GM15510 (cell line): ENCODE results near the gene SLC12A4.
"Not testable (repeated sequence)": the region's sequence is repeated elsewhere in the genome, so short reads cannot be mapped to it uniquely, and the experiment has no call there.

Source experiments
- POLR2A ChIP-seq: IDR thresholded peaks from 3 replicates; pipeline ENCODE4 v1.6.1; 2011; ENCODE audit warnings: borderline replicate concordance; ENCODE audit not compliant: insufficient read length; ENCODE audit errors: extremely low read depth

The SLC12A4 gene

GRCh38 chr16:67968400-67969253 is at the start of gene SLC12A4:
Gene SLC12A4 (minus strand): TSS chr16:67968637. CDS start chr16:67968553, 84 bp downstream.
- peak; percentile 72 for TF ChIP-seq POLR2A

DNA sequence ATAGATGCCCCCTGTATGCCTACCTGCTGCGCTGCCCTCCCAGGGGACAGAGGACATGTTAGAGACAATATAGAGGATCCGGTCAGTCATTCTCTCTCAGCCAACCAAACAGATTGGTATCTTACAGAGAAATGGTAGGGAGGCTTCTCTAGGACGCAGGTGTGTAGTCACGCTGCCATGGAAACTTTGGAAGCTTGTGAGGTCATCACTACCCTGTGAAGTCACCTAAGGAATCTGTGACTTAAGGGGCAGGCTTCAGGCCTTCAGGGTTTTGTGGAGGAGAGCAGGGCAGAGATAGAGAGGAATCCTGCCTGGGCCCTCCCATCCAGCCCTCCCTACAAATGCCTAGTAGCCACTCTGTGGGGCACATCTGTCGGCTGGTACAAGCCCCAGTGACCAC is 47.2 kb upstream of the SLC12A4 start, which contains the start of gene DPEP2NB:
DPEP2NB (minus strand) TSS at position 231 of the 400 bp plus-strand sequence; CDS start at position 90, 141 bp downstream.
- no peak for TF ChIP-seq POLR2A

GRCh38 chr16:68013440-68013839 is 45.0 kb upstream of the SLC12A4 start:
- no peak for TF ChIP-seq POLR2A

GRCh38 chr16:68009157-68009735 is 40.8 kb upstream of the SLC12A4 start:
- no peak for TF ChIP-seq POLR2A

GRCh38 chr16:68005786-68006286 is 37.4 kb upstream of the SLC12A4 start:
- no peak for TF ChIP-seq POLR2A

GRCh38 chr16:68005211-68005610 is 36.8 kb upstream of the SLC12A4 start:
- no peak for TF ChIP-seq POLR2A

DNA sequence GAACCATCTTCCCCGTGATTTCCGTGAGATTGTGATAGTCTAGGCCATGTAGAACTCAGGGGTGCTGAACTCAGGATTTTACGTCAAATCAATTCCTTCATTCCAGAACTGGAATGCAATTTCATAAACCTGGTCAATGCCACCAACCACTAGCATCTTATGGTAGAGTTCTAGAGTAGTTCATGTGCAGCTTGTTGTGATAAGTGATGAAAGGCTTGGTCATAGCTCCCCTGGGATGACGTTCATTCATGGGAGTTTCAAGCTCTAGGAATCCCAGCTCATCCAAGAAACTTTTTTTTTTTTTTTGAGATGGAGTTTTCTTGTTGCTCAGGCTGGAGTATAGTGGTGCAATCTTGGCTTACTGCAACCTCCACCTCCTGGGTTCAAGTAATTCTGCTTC is 34.6 kb upstream of the SLC12A4 start:
- TF ChIP-seq POLR2A: no peak

DNA sequence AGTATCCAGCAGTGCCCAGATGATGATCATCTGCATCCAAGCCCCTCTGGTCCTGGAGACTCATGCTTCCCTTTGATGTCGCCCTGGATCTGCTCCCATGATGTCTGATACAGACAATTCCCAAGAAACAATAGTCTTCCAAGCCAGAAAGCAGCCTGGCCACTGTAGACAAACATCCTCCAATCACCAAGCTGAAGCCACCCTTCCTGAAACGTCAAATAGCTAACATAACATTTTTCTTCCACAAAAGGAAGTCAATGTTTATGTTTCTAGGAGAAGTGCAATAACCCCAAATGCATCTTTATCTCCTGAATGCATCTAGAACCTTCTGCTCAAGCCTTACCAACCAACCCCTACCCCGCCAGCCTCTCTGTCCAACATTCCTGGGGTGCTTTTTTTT is 32.0 kb upstream of the SLC12A4 start:
- TF ChIP-seq POLR2A: no peak

- no peak for TF ChIP-seq POLR2A
Measured at GRCh38 chr16:67999985-68000384, 31.5 kb upstream of the SLC12A4 start.

- TF ChIP-seq POLR2A: not testable (repeated sequence)
Measured at GRCh38 chr16:67998779-67999688, 30.6 kb upstream of the SLC12A4 start, which contains the start of gene DPEP2. Gene DPEP2 (minus strand): TSS chr16:67999484. CDS start chr16:67993212, 6,272 bp downstream.

GRCh38 chr16:67996666-67997065 is 28.2 kb upstream of the SLC12A4 start:
- TF ChIP-seq POLR2A: no peak

DNA sequence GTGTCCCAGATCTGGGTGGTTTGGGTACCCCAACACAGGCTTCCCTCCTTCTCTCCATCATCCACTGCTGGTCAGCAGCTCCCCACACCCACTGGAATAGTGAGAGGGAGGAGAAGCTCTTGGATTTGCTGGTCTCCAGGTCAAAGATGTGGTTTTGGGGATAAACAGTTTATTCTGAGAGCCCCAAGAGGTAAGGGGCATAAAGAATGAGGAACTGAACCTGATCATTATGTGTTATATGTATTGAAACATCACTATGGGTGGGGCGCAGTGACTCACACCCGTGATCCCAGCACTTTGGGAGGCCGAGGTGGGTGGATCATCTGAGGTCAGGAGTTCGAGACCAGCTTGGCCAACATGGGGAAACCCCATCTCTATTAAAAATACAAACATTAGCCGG is 27.0 kb upstream of the SLC12A4 start:
- no peak for TF ChIP-seq POLR2A

GRCh38 chr16:67993207-67994039 is 25.0 kb upstream of the SLC12A4 start:
- TF ChIP-seq POLR2A: peak; percentile 59
